HG02981 (cell line): ENCODE measurements around the gene ACTR3C.

ENCODE experiments used
- ATAC-seq: cut with Tn5 transposase; IDR thresholded peaks from one replicate; pipeline ENCODE4 v1.9.1; 2021; ENCODE audit warnings: mild to moderate bottlenecking, moderate library complexity; ENCODE audit not compliant: unreplicated experiment

The ACTR3C gene

GRCh38 chr7:150322833-150323681, at the start of gene ACTR3C, which contains the start of gene LRRC61:
TSS of gene ACTR3C (minus strand) at chr7:150323545. CDS start at chr7:150295296, 28,249 bp downstream.
TSS of gene LRRC61 (plus strand) at chr7:150323355. CDS start at chr7:150336862, 13,507 bp downstream.
- ATAC-seq: peak; percentile 60

DNA sequence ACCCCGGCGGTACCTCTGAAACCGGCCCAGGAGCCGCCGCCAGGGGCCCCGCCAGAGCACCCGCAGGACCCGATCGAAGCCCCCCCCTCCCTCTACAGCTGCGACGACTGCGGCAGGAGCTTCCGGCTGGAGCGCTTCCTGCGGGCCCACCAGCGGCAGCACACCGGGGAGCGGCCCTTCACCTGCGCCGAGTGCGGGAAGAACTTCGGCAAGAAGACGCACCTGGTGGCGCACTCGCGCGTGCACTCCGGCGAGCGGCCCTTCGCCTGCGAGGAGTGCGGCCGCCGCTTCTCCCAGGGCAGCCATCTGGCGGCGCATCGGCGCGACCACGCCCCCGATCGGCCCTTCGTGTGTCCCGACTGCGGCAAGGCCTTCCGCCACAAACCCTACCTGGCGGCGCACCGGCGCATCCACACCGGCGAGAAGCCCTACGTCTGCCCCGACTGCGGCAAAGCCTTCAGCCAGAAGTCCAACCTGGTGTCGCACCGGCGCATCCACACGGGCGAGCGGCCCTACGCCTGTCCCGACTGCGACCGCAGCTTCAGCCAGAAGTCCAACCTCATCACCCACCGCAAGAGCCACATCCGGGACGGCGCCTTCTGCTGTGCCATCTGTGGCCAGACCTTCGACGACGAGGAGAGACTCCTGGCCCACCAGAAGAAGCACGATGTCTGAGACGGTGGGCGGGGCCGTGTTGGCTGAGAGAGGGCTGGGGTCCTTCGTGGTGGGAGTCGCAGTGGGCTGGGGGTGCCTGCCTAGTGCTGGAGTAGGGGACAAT, 49.1 kb upstream of the ACTR3C start:
- no peak for ATAC-seq

DNA sequence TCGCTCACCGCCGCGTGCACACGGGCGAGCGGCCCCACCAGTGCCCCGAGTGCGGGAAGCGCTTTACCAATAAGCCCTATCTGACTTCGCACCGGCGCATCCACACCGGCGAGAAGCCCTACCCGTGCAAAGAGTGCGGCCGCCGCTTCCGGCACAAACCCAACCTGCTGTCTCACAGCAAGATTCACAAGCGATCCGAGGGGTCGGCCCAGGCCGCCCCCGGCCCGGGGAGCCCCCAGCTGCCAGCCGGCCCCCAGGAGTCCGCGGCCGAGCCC, 48.6 kb upstream of the ACTR3C start:
- no peak for ATAC-seq

DNA sequence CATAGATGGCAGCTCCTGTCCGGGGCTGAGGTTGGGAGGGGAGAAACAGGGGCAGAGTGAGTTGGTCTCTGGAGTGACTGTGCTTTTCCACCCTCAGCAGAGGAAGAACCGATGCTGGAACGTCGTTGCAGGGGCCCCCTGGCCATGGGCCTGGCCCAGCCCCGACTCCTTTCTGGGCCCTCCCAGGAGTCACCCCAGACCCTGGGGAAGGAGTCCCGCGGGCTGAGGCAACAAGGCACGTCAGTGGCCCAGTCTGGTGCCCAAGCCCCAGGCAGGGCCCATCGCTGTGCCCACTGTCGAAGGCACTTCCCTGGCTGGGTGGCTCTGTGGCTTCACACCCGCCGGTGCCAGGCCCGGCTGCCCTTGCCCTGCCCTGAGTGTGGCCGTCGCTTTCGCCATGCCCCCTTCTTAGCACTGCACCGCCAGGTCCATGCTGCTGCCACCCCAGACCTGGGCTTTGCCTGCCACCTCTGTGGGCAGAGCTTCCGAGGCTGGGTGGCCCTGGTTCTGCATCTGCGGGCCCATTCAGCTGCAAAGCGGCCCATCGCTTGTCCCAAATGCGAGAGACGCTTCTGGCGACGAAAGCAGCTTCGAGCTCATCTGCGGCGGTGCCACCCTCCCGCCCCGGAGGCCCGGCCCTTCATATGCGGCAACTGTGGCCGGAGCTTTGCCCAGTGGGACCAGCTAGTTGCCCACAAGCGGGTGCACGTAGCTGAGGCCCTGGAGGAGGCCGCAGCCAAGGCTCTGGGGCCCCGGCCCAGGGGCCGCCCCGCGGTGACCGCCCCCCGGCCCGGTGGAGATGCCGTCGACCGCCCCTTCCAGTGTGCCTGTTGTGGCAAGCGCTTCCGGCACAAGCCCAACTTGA, 48.0 kb upstream of the ACTR3C start:
- no peak for ATAC-seq

DNA sequence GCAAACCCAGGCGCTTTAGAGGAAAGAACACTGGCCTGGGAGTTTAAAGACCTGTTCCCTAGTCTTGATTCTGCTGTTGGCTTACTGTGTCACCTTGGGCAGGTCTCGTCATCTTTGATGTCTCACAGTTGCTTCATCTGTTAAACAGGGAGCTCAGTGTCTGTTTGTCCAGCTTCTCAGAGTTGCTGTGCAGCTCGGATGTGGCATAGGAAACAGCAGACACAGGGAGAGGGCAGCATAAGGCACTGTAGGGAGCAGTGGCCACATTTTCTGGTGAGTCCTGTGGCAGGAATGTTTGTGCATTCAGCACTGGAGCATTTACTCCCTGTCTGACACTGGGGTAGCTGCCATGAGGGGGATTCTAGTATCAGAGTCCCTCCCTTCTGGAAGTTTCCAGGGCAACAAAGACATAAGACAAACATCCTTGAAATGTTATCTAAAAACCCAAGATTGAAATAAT, 47.3 kb upstream of the ACTR3C start:
- ATAC-seq: no peak

- ATAC-seq: no peak
Observed at GRCh38 chr7:150369748-150370501, 46.6 kb upstream of the ACTR3C start.

DNA sequence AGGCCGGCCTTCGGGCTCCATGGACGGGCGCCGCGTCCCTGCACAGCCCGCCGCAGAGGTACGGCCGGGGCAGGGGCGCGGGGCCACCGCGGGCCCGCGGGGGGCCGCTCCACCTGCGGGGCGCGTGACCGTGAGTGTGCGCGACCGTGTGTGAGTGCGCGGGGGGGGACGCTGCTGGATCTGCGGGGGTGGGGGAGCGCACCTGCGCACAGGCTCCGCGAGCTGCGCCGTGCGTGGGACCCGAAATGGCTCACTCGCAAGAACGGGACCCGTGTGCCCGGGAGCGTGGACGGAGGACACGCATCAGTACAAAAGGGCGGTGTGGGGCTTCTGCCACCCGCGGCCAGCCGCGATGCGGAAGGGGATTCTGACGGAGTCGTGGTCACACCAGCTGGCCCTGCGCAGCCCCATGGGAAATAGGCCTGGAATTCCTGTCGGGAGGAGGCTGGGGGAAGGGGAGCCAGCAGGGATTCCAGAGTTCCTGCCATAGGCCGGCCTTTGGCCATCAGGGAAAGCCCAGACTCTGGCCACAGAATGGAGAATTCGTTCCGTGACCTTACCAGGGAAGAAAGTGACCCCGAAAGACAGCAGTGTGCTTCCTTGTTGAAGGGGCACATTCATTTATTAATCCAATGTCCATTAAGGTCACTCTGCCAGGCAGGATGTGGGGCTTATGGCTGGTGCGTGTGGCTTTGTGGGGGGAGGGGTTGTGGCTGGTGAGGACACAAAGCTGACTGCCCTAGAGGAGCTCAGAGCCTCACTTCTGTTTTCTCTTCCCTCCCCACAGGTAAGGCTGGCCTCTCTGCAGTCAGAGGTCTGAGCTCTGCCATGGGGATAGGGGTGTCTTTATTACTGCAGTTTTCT, 45.8 kb upstream of the ACTR3C start:
- ATAC-seq: peak; percentile 50

DNA sequence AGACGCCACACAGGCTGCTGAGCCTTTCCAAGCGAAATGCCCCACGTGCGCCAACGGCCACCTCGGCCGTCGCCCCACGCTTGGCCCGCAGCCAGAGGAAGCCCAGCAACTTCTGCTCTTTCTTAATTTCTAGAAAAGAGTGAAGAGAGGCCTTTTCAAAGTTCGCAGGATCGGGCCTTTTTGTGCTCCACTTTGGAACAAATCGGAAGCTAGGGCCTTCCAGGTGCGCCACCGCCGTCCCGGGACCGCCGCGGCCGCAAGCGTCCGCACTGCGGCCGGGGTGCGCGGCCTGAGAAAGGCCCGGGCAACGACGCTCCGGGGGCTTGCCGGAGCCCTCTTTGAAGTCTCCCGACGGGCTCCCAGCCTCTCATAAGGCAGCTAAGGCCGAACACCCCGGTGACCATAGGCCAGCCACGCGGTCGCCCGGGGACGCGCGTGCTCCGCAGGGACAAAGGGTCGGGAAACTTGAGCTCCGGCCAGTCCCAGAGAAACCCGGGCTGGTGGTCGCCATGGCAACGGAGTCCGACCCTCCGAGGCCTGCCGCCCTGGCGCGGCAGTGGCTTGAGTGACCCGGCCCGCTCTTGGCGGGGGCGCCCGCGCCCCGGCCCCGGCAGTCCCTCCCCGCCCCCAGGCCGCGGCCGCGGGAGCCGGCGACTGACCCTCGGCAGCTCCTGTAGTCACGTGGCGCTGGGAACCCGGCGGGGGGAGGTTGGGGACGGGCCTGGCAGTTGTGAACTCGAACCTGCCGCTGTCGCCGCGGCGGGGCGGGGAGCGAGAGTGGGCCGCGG, 44.9 kb upstream of the ACTR3C start, which contains the start of gene REPIN1:
TSS of gene REPIN1 (plus strand) at position 727 of the 788 bp plus-strand sequence. CDS start 890 bp downstream, outside the sequence.
- ATAC-seq: peak; percentile 47

DNA sequence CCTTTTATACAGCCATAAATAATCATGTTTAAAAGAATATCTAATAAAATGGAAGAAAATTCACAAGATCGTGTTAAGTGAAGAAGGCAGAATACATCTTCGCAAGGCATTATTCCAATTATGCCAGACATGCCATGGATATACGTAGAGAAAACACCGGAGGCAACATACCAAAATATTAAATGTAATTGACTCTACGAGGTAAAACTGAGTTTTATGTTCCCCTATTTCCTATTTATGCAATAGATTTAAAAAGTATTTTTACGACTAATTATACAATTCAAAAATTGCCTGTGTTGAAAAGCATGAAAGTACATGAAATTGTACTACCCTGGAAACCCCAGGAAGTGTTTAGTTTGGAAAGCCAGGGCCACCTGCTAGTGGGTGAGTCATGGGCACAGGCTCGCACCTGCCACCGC, 44.3 kb upstream of the ACTR3C start:
- no peak for ATAC-seq

GRCh38 chr7:150365673-150366398, 42.5 kb upstream of the ACTR3C start:
- no peak for ATAC-seq

DNA sequence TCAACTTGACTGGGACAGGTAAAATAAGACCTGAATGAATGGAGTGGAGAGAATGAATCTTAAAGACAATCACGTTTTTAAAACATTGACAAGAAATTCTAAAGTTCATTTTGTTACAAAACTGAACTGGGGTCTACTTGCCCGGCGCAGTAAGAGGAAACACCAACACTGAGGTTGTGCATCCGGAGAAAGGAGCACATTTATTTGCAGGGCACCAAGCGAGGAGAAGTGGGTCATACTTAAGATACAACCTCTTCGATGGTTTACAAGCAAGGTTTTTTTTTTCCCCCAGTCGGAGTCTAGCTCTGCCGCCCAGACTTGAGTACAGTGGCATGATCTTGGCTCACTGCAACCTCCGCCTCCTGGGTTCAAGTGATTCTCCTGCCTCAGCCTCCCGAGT, 41.8 kb upstream of the ACTR3C start:
- no peak for ATAC-seq

DNA sequence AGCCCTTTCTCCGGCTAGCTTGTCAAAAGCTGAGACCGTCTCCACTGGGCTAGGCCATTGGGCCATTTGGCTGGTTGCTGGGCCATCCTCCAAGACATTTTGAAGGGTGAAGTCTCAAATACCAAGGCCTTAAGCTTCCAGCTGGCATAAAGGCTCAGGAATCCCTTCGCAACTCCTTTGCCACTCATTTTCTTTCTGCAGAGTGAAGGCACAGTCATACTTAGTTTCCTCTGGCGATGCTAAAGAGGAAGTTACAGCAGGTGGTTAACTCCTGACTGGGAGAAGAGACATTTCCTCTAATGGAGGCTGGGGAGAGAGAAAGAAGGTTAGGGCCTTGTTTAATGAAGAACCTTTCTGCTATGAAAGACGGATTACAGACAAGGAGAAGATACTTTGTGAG, 40.5 kb upstream of the ACTR3C start:
- ATAC-seq: peak; percentile 33

DNA sequence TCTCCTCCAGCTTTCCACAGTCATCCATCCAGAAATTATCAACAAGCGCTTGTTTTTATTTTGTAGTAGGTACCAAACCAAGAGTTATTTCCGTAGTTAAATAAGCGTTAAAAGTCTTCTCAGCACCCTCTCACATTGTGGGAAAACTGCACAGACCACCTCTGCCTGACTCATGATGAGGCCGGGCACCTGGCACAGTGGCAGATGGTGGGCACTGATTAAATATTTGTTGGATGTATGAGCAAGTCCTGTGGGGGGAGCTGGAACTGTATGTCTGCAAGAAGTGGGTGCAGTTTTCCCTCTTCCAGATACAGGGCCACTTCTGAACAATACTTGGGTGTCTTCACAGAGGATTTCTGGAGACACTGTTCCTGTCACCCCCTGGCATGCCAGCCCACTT, 40.0 kb upstream of the ACTR3C start:
- no peak for ATAC-seq

- no peak for ATAC-seq
Observed at GRCh38 chr7:150361807-150362621, 38.7 kb upstream of the ACTR3C start.

DNA sequence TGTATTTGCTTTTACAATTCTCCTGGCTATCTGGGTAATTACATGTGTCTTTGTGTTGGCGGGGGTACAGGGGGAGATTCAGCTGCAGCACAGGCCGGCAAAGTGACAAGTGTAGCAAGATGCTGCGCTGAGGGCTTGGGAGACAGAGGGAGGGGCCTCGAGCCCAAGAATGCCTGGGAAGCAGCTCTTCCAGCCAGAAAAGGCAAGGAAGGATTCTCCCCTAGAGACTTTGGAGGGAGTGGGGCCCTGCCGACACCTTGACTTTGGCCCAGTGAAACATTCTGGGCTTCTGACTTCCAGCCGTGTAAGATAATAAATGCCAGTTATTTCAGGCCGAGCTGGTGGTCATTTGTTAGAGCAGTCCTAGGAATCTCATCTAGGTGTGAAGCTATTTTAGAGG, 38.1 kb upstream of the ACTR3C start:
- ATAC-seq: no peak

GRCh38 chr7:150360363-150361058, 37.2 kb upstream of the ACTR3C start:
- no peak for ATAC-seq
